Skin epidermis (tissue), 12 donors: Measurements from ENCODE around the gene ERAL1.
A peak's percentile ranks its signal among the peaks of the same experiment; 100 is the strongest.
"Not testable (repeated sequence)": the region's sequence is repeated elsewhere in the genome, so short reads cannot be mapped to it uniquely, and the experiment has no call there.

Experiments used
- H3K27ac ChIP-seq, 21 experiments: fragments of 200-600 bp; sonication (generic) in 11 of 21; one replicate each; pipeline ENCODE4 v1.5.0; 2020; ENCODE audit warnings: mild to moderate bottlenecking in 3 of 21, inconsistent platforms in 2 of 21, moderate library complexity in 2 of 21
- H3K4me3 ChIP-seq, 7 experiments: fragments of 200-600 bp; sonication (generic) in 2 of 7; one replicate each; pipeline ENCODE4 v1.5.0; 2020; ENCODE audit warnings: inconsistent platforms in 2 of 7, mild to moderate bottlenecking in 2 of 7, moderate library complexity in 1 of 7

Gene ERAL1

DNA sequence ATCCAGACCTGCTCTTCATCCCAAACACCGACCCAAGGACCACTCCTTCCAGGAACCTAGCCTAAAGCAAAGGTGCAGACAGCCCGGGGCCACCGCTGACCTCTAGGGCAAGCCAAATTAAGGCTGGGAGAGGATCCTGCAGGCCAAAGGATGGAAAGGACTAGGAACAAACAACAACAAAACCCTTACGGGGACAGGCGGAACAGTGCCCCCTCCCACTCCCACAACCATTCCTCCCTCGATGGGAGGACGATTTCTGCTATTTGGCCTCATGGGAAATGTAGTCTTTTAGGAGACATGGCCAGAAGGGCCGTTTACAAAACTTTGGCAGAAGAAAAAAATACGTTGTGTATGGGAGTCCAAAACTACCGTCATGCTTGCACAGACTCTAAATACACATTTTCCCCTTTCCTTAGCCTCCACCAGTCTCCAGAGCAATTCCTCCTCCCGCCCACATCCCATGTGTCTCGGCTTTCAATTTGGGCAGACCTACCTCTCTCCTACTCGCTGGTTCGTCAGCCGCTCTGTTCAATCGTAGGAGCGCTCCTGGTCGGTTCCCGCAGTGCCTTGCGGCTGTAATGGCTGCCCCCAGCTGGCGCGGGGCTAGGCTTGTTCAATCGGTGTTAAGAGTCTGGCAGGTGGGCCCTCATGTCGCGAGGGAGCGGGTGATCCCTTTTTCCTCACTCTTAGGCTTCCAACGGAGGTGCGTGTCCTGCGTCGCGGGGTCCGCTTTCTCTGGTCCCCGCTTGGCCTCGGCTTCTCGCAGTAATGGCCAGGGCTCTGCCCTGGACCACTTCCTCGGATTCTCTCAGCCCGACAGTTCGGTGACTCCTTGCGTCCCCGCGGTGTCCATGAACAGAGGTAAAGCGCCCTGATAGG lies at the start of gene ERAL1:
ERAL1 (plus strand) TSS at position 560 of the 879 bp plus-strand sequence; CDS start at position 579, 19 bp downstream.
- Histone ChIP-seq H3K4me3 (peak within 1 kb of the TSS; percentile 60 to 94 (median 67)), H3K27ac (peak within 1 kb of the TSS; percentile 30 to 91 (median 82))

DNA sequence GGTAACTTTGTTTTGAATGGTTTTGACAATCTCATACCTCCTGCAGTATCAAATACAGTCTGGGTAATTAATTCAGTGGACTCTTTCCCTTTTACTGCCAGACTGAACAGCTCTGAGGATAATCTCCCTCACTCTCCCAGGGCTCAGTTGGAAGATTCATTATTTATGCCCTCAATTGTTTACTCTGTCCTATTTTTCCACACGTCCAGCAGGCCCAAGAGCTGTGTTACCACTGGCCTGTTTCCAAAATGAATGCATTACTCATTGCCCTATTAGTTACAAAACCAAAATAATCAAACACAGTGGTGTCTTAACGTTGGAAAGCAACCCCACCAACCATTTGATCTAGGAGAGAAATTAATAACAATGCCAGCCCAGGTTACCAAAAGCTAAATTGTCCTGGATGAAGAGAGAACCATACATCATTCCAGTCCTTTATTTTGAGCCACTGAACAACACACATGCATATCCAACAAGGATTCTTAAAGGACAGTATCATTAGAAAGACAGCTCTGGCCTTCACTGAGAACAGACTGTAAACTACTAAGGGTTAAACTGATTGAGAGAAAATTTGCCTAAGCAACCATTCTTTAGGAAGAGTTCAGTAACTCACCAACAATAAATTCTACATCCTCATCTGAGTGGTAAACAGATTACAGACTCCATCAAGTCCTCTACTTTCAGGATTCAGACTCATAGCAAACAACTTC lies 46.7 kb upstream of the ERAL1 start:
- Histone ChIP-seq H3K27ac (peak overlapping the region in 19 of 21 experiments; percentile 32 to 88 (median 67)), H3K4me3 (no peak overlapping the region)

DNA sequence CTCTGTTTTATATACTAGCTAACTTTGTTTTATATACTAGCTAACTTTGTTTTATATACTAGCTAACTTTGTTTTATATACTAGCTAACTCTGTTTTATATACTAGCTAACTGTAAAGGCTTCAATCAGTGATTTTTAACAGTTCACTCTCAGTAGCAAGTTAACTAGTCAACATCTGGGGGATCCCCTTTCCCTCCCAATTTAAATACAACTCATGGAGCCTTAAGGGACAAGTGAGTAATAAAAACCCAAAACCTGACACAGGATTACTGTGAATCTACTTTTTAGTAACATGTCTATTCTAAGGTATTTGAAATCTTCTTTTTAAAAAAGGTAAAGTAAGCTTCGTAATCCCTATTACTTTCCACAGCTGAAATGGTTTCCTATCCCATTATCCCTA lies 44.4 kb upstream of the ERAL1 start:
- peak overlapping the region in 3 of 21 experiments; percentile 67 to 81 (median 76) for H3K27ac ChIP-seq

DNA sequence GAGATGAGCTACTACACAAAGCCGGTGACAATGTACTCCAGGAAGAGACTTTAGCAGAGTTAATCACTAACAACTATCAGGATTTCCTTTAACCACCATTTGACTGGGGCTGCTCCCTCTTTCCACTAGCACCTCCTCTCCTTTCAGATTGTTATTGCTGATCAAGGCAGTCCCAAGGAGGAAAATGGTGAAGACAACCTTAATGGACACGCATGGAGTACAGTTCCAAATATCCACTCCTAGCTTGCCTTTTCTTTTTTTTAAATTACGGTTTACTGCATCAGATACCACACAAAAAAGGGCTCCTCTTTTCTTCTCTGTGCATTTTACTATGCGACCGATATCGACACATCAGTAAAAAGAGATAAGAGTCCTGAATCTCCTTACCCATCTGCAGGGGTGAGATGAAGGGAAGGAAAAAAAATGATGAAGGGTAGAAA lies 43.1 kb upstream of the ERAL1 start:
- Histone ChIP-seq H3K4me3 (peak overlapping the region; percentile 68 to 97 (median 89)), H3K27ac (peak overlapping the region in 20 of 21 experiments; percentile 76 to 95 (median 90))

More for the DNA sequence above, 44.4 kb upstream of the ERAL1 start:
- no peak overlapping the region for H3K4me3 ChIP-seq

DNA sequence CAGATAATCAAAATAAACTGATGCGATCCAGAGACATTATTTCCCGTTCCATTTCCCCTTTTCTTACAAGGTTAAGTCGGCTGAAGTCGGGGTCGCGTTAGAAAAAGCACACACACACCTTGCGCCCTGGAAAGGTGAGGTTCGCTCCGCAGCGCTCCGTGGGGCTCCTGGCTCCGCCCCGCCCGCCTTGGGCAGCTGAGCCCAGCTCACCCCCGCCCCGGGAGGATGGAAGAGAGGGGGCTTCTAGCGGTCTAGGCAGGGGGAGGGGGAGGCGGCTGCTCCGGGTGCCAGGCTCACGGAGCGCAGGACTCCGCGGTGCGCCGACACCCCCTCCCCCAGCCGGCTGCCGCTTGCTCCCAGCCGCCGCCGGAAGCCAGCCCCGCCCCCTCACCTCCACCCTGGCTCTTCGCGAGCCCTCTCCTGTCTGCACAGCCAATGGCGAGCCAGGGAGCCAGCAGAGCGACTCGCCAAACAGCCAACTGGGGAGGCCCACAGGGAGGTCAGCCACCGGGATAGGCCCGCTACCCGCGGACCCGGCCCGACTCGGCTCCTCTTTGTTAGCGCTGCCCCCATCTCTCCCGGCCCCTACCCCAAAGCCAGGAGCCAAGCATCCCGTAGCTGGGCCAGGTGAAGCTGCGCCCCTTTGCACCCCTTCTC lies 42.6 kb upstream of the ERAL1 start:
- peak overlapping the region; percentile 68 to 97 (median 89) for H3K4me3 ChIP-seq

DNA sequence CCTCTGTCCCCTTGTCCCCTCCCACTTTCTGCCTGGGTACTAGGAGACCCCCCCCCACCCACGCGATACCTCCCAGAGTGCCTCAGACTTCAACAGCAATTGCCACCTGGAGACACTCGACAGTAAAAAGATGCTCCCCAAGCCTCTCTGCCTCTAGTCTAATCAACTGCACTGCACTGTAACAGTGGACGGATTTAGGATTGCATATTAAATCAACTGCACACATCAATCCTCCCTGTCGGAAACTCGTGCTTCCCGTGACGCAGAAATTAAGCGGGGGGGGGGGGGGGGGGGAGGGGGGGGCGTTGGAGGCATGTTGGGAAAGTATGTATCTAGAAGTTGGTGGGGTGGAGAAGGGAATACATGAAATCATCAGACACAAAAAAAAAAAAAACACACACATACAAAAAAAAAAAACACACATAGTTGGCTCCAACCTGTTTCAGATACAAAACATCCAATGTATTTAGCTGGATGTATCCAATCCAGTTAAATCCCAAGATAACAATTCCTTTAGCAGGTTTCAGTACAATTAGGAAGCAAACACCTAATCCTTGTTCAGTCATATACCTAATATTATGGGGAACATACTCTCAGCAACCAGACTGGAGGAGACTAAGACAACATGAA lies 42.0 kb upstream of the ERAL1 start:
- Histone ChIP-seq H3K4me3 (peak overlapping the region; percentile 68 to 97 (median 89)), H3K27ac (peak overlapping the region; percentile 76 to 95 (median 90))

More for the DNA sequence above, 42.6 kb upstream of the ERAL1 start:
- H3K27ac ChIP-seq = peak overlapping the region; percentile 76 to 95 (median 90)

DNA sequence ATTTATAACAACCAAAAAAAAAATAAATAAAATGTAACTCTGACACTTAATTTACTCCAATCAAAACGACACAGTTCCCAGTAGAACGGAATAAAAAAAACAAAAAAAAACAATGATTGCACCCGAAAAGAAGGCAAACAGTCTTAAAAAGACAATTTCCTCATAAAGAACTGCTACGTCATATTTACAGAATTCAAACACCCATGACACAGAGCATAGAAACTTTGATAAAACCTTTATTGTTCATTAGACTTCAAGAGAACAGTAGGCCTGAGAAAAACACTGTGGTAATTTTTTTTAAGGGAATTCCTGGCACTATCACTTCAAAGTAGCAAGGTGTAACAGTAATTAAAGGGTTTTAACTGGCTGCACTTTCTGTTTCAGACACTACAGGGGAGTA lies 38.3 kb upstream of the ERAL1 start:
- Histone ChIP-seq H3K4me3 (no peak overlapping the region), H3K27ac (no peak overlapping the region)

DNA sequence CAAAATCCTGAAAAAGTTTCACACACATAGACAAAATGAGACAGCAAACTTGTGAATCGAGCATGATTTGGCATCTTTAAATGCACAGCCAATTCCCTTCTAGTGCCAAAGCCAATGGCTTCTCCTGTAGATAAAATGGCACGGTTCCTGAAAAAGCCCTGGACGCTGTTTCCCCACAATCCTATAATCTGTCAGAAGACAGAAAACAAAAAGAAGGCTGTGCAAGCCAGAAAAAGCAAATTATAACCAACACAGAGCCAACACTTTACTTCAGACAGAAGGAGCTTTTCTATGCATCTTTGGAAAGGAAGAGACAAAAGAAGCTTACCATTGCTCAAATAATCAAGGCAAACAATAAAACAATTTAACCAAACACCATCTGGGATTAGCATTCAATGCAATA lies 36.0 kb upstream of the ERAL1 start:
- Histone ChIP-seq H3K27ac (no peak overlapping the region), H3K4me3 (no peak overlapping the region)

DNA sequence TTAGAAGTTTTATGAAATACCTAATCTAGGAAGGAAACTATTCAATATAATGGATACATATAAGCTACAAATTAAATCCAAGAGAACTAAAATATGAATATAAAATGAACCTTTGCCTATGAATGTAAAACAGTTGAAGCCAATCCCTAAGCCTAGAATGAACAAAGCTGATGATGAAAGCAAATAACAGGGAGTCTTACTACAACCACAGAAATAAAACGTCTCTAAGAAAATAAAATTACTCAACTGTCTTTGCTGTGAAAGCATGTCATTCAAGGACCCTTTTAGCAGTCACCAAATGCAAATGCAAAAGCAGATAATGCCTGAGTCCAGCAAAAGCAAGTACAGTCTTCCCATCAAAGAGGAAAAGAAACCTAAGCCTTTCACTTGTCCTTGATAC lies 35.2 kb upstream of the ERAL1 start:
- Histone ChIP-seq H3K4me3 (no peak overlapping the region), H3K27ac (peak overlapping the region in 1 of 21 experiments; percentile 27)

DNA sequence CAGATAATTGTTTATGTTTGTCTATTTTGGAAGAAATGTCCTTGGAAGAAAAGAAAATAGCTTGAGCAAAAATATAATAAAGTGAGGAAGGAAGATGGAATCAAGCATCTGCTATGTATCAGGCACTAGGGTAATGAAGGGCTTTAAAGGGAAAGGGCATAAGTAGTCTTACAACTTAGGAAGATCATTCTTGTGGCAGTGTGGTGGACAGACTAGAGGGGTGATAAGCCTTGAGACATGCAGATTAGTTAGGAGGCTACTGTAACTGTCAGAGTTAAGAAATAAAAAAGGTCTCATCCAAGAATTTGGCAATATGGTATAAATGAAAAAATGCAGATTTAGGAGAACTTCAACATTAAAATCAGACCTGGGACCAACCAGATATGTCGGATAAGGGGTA lies 27.1 kb upstream of the ERAL1 start:
- Histone ChIP-seq H3K27ac (no peak overlapping the region), H3K4me3 (no peak overlapping the region)

DNA sequence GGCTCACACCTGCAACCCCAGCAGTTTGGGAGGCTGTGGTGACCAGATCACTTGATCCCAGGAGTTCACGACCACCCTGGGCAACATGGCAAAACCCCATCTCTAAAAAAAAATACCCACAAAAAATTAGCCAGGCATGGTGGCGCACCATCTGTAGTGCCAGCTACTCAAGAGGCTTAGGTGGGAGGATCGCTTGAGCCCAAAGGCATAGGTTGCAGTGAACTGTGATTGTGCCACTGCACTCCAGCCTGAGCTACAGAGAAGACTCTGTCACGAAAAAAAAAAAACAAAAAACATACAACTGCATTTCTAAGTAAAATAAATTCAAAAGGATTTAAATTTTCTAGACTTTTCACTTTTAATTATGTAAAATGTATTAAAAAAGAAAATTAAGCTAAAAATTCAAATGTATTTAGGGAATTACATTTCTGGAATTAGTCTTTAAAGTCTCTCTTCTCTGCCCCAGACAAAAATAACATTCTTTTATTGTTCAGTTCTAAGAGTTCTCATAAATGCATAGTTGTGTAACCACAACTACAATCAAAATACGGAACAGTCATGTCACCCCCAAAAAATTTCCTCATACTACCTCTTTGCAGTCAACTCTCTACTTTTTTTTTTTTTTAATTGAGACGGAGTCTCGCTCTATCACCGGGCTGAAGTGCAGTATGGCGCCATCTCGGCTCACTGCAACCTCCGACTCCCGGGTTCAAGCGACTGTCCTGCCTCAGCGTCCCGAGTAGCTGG lies 26.3 kb upstream of the ERAL1 start:
- Histone ChIP-seq H3K4me3 (no peak overlapping the region), H3K27ac (no peak overlapping the region)

DNA sequence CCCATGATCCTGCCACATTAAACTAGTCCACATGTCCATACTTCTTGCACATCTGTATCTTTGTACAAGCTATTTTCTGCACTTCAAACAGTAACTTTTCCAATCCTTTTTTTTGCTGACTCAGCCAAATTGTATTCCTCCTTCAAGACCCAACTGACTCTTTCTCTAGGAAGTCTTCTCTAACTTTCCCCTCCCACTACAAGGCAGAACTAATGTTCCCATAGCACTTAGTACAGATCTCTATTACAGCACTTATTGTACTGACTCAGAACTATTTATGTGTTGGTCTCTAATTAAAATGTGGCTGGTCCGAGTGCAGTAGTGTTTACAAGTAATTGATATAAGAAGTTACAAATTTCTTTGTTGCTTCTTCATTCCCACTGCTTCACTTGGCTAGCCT lies 20.4 kb upstream of the ERAL1 start:
- Histone ChIP-seq H3K4me3 (no peak overlapping the region), H3K27ac (no peak overlapping the region)

DNA sequence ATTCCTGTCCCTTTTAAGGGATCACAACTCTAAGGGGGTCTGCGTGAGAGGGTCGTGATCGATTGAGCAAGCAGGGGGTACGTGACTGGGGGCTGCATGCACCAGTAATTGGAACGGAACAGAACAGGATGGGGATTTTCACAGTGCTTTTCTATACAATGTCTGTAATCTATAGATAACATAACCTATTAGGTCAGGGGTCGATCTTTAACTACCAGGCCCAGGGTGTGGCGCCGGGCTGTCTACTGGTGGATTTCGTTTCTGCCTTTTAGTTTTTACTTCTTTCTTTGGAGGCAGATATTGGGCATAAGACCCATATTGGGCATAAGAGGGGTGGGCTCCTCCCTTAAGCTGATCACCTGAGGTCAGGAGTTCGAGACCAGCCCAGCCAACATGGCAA lies 18.3 kb upstream of the ERAL1 start:
- H3K4me3 ChIP-seq, H3K27ac ChIP-seq: not testable (repeated sequence)

DNA sequence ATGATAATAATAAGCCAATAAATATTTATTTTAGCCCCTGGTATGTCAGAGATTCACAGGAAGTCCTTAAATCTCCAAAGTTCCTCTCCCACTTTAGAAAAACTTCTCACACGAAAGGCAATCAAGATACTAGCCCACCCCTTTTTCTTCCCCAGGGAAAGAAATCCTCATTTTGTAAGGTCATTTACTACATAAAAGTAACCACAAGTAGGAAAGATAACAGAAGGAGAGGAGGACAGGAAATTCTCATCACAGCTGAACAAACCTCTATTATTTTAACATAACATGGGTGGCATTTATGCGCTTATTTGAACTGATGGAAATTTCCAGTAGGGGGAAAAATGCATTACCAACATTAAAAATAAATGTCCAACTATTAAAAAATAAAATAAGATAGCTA lies 15.6 kb upstream of the ERAL1 start:
- no peak overlapping the region for H3K27ac ChIP-seq

DNA sequence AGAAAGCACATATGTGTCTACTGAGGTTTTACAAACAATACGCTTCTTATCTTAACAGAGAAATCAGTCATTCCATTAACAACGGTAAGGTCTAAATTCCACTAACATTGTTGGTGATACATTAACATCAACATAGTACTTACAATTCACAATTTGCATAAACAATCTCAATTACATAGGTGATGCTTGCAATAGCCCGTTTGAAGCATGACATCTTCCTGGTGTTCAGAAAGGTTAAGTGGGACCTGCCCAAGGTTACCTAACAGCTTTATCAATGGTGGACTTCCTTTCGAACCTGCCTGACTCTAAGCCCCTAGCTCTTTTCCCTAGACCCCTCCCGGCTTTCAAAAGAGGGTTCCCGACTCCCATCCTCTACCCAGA lies 12.9 kb upstream of the ERAL1 start:
- Histone ChIP-seq H3K27ac (peak overlapping the region; percentile 56 to 92 (median 78)), H3K4me3 (peak overlapping the region; percentile 52 to 97 (median 79))

More for the DNA sequence above, 15.6 kb upstream of the ERAL1 start:
- H3K4me3 ChIP-seq = no peak overlapping the region

DNA sequence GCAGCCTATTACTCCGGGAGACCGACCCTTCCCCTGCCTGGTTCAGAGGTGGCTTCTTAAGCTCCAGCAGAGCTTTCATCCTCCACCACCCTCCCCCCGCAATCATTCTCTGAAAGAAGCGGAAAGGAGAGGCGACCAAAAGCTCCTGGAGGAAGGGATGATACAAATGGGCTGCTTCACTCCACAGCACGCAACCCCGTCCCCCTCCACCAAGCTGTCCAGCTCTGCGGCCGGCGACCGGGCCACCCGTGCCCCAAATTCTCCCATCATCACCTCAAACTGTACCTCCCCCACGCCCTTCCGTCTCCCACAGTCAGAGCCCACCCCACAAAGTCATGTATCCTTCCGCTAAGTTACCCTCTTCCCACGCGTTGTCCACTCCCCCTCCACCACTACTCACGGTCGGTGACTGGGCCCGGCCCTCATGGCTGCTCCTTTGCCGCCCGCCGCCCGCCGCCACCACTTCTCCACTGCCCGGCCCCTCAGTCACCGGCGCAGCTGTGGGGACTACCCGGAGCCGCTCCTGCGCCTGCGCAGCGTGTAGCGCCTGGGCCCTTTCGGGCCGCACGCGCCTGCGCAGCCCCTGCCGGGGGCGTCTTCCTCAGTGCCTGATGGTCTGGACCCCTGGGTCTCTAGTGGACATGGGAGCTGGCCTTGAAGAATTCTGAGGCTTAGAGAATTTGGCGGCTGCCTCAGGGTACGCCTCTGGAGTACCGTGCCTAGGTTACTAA lies 12.4 kb upstream of the ERAL1 start, which contains the start of gene FAM222B:
FAM222B (minus strand) TSS at position 509 of the 731 bp plus-strand sequence. CDS start 76,123 bp downstream, outside the sequence.
- Histone ChIP-seq H3K27ac (peak within 1 kb of the TSS; percentile 56 to 92 (median 78)), H3K4me3 (peak within 1 kb of the TSS; percentile 52 to 97 (median 79))

DNA sequence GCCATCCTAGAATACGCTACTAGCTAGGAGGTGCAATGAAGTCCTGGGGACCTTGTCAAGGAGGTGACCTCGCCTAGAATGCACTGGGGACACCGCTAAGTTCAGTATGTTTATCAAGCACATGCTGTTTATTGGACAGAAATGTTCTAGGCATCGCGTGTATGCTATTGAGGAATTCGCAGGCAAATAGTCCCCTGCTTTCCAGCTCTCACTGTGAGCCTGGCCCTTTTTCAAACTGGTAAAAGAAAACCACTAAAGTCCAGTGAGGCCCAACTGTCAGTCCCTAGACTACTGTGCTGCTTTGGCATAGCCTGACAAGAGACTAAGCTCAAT lies 11.0 kb upstream of the ERAL1 start:
- H3K4me3 ChIP-seq = no peak overlapping the region
- no peak overlapping the region for H3K27ac ChIP-seq

DNA sequence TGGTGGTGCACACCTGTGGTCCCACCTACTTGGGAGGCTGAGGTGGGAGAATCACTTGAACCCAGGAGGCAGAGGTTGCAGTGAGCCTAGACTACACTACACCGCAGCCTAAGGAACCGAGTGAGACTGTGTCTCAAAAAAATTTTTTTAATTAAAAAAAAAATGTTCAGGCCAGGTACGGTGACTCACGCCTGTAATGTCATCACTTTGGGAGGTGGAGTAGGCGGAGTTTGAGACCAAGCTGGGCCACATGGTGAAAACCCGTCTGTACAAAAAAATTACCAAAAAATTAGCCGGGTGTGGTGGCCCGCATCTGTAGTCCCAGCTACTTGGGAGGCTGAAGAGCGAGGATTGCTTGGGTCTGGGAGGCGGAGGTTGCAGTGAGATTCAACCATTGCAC lies 8.6 kb upstream of the ERAL1 start:
- H3K4me3 ChIP-seq = no peak overlapping the region

More for the DNA sequence above, 8.6 kb upstream of the ERAL1 start:
- H3K27ac ChIP-seq = no peak overlapping the region
